ENCODE results near the gene SIX2. TPM values are rescaled to one million over a fixed set of nuclear protein-coding genes. Genes with fewer than 3 reads are reported as not detected.

SIX2 gene
- polyA plus RNA-seq, 1 donor (not counting 4 experiments of a cell fraction or from before 2014, with no cell fraction given) = not detected

GRCh38 chr2:45044916-45045315 is 35.7 kb upstream of the SIX2 start:
- Histone ChIP-seq H3K9me1 (ENCODE audit: control insufficient read depth, extremely low read depth, insufficient read depth, low read length) (no peaks in the 10 kb centered on the region), H3K9ac (ENCODE audit: control insufficient read depth, extremely low read depth, insufficient read depth, low read length) (no peak overlapping the region), H3K36me3 (ENCODE audit: control insufficient read depth in 2 of 2, extremely low read depth in 1 of 2, insufficient read depth in 2 of 2, low read length in 2 of 2) (no peaks in the 10 kb centered on the region), H3K27ac (ENCODE audit: control insufficient read depth, insufficient read depth, low read length) (no peak overlapping the region), H2AFZ (ENCODE audit: control insufficient read depth, low read length) (no peak overlapping the region), H3K4me1 (ENCODE audit: control insufficient read depth, extremely low read depth, insufficient read depth, low read length) (no peaks in the 10 kb centered on the region), H3K9me3 (ENCODE audit: control insufficient read depth, low read depth, low read length) (no peaks in the 10 kb centered on the region), H3K79me2 (ENCODE audit: control insufficient read depth, insufficient read depth, low read length) (no peaks in the 10 kb centered on the region), H3K4me2 (ENCODE audit: control insufficient read depth, extremely low read depth, insufficient read depth, low read depth, low read length) (no peak overlapping the region), H3K4me3 (ENCODE audit: control insufficient read depth in 2 of 3, extremely low read depth in 1 of 3, insufficient read depth in 2 of 3, low read depth in 1 of 3, low read length in 3 of 3) (no peak overlapping the region), H3K27me3 (ENCODE audit: control insufficient read depth, extremely low read depth, insufficient read depth, low read length) (peaks cover 11% of the 10 kb centered on the region), H4K20me1 (ENCODE audit: control insufficient read depth, extremely low read depth, insufficient read depth, low read length) (no peaks in the 10 kb centered on the region)
- no peak for DNase-seq (ENCODE audit: low read depth, low spot score)
- dilution Hi-C loops (cut with MboI; ENCODE audit: extremely low pct_ligation_motif_present, low sequenced_read_pairs) = no loop called here
- TF ChIP-seq EZH2 (IDR thresholded peaks at IDR 0.05; ENCODE audit: low read length) (no peak), CTCF (optimal IDR thresholded peaks at IDR 0.05 in 1 of 3, IDR thresholded peaks at IDR 0.05 in 1 of 3, conservative IDR thresholded peaks at IDR 0.05 in 1 of 3; ENCODE audit: extremely low read depth in 1 of 3, insufficient read depth in 2 of 3, low read length in 3 of 3) (no peak)
- FAIRE-seq = no peak

GRCh38 chr2:45043174-45043573 is 33.9 kb upstream of the SIX2 start:
- DNase-seq (ENCODE audit: low read depth, low spot score) (no peak), FAIRE-seq (no peak)
- no peak overlapping the region for H3K4me2 ChIP-seq (ENCODE audit: control insufficient read depth, extremely low read depth, insufficient read depth, low read depth, low read length)
- no peaks in the 10 kb centered on the region for H3K4me1 ChIP-seq (ENCODE audit: control insufficient read depth, extremely low read depth, insufficient read depth, low read length)
- peaks cover 10% of the 10 kb centered on the region for H3K27me3 ChIP-seq (ENCODE audit: control insufficient read depth, extremely low read depth, insufficient read depth, low read length)
- no peaks in the 10 kb centered on the region for H3K79me2 ChIP-seq (ENCODE audit: control insufficient read depth, insufficient read depth, low read length)
- no peaks in the 10 kb centered on the region for H3K9me1 ChIP-seq (ENCODE audit: control insufficient read depth, extremely low read depth, insufficient read depth, low read length)
- no peak overlapping the region for H3K4me3 ChIP-seq (ENCODE audit: control insufficient read depth in 2 of 3, extremely low read depth in 1 of 3, insufficient read depth in 2 of 3, low read depth in 1 of 3, low read length in 3 of 3)
- TF ChIP-seq EZH2 (IDR thresholded peaks at IDR 0.05; ENCODE audit: low read length) (no peak), CTCF (optimal IDR thresholded peaks at IDR 0.05 in 1 of 3, IDR thresholded peaks at IDR 0.05 in 1 of 3, conservative IDR thresholded peaks at IDR 0.05 in 1 of 3; ENCODE audit: extremely low read depth in 1 of 3, insufficient read depth in 2 of 3, low read length in 3 of 3) (no peak)
- no peak overlapping the region for H2AFZ ChIP-seq (ENCODE audit: control insufficient read depth, low read length)
- no peak overlapping the region for H3K9ac ChIP-seq (ENCODE audit: control insufficient read depth, extremely low read depth, insufficient read depth, low read length)
- no peak overlapping the region for H3K27ac ChIP-seq (ENCODE audit: control insufficient read depth, insufficient read depth, low read length)
- no peaks in the 10 kb centered on the region for H3K36me3 ChIP-seq (ENCODE audit: control insufficient read depth in 2 of 2, extremely low read depth in 1 of 2, insufficient read depth in 2 of 2, low read length in 2 of 2)
- no peaks in the 10 kb centered on the region for H3K9me3 ChIP-seq (ENCODE audit: control insufficient read depth, low read depth, low read length)
- dilution Hi-C loops (cut with MboI; ENCODE audit: extremely low pct_ligation_motif_present, low sequenced_read_pairs) = no loop called here
- H4K20me1 ChIP-seq (ENCODE audit: control insufficient read depth, extremely low read depth, insufficient read depth, low read length) = no peaks in the 10 kb centered on the region

All from keratinocyte (primary cell).